ENCODE measurements around the gene BGN.

The BGN gene

DNA sequence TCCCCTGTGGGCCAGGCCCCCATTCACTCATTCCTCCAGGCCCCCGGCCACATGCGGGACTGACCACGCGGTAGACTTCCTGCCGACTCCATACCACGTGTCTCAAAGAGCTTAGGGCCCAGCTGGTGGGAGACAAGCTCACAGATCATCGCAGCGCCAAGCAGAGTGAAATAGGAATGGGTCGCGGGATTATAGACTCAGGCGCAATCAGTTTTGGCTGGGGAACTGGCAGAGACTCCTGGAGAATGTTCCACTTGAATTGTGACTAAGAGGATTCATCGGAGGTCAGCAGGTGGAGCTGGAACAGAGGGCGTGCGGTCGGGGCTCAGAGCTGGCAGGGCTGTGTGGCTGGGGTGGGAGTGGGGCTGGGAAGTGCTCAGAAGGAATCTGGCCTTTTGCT is 38.3 kb downstream of the BGN start:
- peak; percentile 90 for DNase-seq

DNA sequence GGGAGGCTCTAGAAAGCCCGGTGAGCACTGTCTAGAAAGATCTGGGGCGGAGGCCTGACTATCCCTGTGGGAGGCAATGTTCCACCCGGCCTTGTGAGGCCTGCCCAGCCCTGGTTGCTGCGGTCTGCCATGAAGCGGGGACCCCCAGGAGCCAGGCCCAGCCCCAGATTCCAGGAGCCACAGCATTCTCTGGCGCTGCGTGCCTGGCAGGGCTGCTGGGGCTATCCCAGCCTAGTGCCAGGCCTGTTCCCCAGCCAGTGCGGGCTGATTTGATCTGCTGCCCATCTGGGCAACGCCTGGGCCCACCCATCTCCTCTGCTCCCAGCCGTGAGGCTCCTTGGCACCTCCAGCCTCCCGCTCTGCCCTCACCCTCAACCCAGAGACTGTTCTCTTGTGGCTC is 42.3 kb downstream of the BGN start:
- DNase-seq, result no peak

DNA sequence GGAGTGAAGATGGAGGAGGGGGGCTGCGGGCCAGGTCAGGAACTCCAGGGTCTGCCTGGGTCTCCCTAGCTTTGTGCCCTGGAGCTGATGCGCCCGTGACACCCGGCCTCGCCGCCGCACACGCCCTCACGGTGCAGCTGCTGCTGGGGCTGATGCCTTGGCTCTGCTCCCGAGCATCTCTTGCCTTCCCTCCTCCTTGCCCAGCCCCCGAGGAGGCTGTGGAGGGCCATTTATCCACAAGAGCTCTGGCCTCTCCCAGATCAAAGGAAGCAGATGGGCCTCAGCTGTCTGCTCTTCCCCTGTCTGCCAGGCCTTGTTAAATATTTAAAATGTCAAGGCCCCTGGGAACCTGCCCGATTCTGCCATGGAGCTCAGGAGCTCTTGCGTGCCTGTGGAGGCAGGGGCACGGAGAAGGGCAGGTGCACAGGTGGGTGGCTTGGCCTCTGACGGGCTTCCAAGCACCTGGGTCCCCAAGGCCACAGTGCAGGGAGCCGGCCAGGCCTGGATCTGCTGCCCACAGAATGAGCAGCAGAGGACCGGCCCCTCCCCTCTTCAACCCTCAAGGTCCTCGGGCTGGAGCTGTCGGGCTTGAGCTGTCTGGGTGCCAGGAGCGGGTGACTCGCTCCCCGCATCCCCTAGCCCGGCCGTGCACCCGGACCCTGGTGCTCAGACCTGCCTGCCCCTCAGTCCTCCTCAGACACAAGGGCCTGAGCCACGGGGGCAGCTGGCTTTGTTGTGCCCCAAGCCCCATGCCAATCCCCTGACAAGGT is 42.9 kb downstream of the BGN start:
- DNase-seq, result peak; percentile 80

DNA sequence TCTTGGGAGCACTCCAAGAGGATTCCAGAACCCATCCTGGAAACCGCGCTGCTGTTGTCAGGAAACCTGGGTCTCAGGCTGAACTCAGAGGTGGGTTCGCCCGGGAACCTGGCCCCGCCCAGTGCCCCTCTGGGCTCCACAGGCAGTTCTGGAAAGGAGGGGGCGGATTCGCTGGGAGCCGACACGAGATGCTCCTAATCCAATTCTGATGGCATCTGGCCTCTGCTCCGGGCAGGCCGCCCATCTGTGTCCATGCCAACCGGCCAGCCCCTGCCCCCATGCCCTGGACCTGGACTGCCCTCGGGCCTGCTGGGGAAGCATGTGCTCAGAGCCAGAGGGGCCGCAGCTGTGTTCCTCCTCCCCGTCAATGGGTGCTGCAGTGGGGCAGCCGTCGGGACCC is 43.6 kb downstream of the BGN start:
- peak; percentile 63 for DNase-seq

DNA sequence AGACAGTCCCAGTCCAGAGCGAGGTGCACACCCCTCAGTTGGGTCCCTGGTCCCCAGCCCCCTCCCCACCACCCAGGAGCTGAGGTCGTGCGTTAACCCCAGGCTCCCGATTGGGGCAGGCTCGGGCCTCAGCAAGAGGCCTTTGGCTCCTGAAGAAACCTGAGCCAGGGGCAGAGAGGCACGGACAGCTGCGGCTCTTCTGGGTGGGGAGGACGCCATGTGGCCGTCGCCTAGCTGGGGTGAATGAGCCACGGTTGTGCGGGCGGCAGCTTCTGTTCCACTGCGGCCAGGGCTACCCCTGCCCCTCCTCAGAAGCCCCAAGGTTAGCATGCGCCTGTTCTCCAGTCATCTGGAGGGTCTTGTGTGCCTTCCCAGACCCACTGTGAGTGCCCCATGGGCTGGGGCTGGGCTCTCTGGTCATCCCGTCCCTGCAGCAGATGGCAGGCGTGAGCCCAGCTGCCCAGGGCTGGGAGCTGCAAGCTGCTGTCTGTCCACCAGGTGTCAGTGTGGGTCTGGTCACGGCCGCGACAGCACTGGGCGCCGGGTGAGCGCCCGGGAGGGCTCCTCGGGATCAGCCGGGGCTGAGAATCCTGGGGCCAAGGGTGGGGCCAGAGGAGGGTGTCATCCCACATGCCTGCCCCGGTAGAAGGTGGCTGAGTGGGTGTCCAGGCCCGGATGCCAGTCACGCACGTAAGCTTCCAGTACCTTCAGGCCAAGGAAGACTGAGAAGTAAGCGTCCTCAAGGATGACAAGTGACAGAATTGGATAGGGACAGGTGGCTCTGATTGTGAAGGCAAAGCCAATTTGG is 44.6 kb downstream of the BGN start:
- DNase-seq, result peak; percentile 89

DNA sequence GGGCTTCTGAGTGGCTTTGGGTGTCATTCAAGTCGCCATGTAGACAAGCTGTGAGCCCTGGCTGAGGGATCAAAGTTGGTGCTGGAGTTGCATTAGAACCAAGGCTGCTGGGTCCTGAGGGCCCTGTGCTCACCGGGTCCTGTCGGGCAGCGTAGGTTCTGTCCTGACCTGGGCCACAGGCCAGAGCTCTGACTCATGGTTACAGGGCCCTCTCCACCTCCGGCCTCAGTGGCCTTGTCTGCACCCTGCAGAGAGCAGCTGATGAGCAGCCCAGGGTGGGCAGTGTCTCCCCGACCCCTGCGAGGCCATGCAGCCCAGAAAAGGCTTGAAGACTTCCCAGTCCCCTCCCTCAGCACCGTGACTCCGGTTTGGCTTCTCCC is 45.2 kb downstream of the BGN start:
- no peak for DNase-seq

DNA sequence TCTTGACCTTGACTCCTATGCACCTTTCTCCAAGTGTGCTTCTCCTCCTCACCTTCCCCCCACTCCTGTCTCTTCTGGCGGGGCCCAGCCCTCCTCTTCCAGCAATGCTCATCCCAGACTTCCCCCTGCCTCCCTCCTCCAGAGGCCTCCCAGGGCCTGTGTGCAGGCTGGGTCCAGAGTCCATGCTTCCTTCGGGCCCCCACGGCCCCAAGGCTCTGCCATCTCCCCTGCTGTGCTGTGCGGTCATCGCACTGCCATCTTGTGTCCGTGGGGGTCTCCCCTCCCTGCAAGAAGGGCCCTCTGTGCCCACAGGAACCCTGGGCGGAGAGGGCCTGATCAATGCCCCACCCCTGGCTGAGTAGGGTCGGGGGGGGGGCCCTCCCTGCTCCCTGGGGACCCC is 49.9 kb downstream of the BGN start:
- no peak for DNase-seq

DNA sequence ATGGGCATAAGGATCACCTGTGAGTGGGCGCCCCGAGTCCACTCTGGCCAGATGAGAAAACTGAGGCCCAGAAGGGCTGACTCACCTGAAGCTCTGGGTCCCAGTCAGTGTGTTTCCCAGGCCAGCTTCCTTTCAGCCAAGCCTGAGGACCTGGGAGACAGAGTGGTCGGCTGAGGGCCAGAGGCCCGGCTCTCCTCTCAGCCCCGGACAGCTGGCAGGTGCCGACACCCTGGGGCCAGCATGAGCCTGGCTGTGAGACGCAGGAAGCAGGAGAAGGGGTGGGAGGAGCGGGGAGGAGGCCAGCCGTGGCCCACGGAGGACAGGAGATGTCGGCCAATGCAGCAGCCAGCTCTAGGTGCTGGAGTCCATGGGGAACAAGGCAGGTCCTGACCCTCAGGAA is 51.6 kb downstream of the BGN start:
- DNase-seq, result no peak

DNA sequence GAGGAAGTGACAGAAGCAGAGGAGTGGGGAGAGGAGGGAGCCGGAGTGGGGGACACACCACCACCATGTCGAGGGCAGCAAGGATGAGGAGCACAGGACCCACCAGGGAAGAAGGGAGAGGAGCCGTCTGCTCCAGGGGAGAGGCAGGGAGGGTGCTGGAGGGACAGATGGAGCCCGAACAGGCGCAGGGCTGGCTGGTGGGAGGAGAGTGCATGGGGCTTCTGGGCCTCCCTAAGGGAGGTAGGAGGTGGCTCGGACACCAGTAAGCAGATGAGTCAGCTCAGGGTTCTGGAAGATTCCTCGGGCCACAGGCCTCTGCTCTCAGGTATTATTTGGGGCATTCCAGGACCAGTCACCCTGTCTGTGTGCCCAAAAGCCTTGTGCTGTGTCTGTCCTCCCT is 52.4 kb downstream of the BGN start:
- peak; percentile 22 for DNase-seq

DNA sequence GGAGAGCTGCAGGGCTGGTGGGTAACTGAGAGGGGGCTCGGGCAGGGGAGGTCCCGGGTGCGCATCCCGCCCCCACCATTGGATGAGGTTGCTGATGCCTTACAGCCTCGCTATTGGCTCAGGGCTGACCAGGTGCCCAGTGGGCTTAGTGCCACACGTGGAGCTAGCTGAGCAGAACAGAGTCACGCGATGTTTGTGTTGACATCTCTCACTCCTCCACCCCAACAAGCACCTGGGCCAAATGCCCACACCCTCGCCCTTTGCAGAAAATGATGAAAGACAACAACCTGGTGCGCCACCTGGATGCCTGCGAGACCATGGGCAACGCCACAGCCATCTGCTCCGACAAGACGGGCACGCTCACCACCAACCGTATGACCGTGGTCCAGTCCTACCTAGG is 54.5 kb downstream of the BGN start:
- no peak for DNase-seq

DNA sequence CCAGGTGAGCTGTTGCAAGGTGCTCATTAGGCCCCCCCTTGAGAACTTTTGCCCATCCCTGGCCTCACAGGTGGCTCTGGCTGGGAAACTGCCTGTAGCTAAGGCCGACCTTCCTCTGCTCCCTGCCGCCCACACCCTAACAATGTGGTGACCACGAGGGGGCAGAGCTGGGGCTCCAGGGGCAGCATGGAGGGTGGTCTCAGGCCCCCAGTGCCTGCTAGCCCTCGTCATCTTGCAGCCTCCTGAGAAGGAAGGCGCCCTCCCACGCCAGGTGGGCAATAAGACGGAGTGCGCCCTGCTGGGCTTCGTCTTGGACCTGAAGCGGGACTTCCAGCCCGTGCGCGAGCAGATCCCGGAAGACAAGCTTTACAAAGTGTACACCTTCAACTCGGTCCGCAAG is 55.0 kb downstream of the BGN start:
- DNase-seq, result peak; percentile 21

DNA sequence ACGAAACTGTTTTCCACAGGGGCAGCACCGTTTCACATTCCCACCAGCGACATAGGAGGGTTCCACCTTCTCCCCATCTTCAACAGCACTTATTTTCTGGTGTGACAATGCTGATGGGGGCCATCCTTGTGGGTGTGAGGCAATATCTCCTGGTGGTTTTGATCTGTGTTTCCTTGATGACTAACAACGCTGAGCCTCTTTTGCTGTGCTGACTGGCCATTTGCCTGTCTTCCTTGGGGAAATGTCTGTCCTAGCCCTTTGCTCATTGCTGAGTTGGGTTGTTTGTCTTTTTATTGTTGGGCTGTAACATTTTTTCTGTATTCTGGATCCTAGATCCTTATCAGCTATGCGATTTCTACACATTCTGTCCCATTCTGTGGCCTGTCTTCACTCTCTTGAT is 56.4 kb downstream of the BGN start:
- no peak for DNase-seq

DNA sequence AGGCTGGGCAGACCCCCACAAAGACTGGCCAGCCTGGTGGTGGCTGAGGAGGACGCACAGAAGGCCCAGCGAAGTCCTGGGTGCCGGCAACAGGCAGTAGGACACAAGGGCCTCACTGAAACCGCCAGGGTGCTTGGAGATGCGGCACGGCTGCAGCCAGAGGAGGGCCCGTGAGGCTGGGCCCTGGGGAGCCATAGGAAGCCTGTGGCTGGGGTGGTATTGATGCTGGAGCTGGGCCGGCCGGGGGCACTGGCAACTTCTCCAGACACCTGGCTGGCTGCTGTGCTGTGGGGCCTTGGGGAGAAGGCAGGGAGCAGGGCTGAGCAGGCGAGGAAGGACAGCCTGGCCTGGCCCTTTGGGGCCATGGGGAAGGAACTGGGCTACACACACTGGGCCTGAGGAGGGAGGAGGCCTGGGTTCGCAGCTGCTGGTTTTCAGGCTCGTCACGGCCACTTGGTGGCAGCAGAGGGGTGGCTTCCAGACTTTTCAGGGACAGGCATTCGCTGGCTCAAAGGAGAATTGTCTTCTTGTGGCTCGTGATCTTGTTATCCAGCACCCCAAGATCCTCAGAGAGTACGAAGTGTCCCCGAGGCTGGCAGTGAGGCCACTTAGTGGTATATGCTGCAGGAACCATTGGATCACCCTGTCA is 59.9 kb downstream of the BGN start:
- DNase-seq, result peak; percentile 79

DNA sequence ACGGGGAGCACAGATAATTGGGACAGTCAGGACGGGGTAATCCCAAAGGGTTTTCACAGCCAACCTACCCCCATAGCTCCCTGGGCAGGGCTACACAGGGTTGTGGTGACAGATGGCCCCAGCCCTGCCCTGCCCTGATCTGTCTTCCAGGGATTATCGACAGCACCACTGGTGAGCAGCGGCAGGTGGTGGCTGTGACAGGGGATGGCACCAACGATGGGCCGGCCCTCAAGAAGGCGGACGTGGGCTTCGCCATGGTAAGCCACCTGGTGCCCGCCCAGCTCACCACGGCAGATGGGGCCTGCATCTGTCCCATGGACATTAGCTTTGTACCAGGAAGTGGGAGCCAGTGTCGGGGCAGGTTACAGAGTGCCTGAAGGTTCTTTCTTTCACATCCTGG is 62.0 kb downstream of the BGN start:
- DNase-seq, result peak; percentile 97

DNA sequence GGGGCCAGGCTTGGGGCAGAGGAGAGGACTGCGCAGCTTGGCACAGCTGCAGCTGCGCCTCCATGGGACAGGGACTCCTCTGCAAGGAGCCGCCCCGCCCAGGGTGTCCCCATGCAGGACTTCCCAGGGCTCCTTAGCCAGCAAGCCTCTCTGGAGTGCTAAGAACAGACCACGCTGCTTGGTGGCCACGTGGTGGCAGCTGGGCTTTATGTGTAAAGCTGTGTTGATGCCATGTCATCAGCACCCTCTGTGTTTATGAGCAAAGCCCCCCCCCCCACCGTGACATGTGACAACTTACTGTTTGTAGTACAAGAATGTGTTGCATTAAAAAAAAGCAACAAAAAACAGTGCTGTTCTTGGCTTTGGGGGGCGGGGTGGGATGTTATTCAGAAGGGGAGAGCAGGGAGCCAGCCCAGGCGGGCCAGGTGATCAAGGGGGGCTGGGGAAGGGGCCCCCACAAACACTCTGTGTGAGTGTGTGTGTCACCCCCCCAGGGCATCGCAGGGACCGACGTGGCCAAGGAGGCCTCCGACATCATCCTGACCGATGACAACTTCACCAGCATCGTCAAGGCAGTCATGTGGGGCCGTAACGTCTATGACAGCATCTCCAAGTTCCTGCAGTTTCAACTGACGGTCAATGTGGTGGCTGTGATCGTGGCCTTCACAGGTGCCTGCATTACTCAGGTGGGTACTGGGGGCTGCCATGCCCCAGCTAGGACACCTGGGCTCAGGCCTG is 63.0 kb downstream of the BGN start:
- DNase-seq, result peak; percentile 64
